SK-N-SH (cell line): ENCODE measurements around the gene ACOT12. TPM values are rescaled to one million over a fixed set of nuclear protein-coding genes. Genes with fewer than 3 reads are reported as not detected.

Experiments
- CTCF ChIA-PET: fragments of 300-600, 350-600 bp; formaldehyde crosslinking; extraction: SDS; loops from one replicate; lab custom pipeline; 2021; lab: Yijun Ruan, JAX
- POLR2A ChIA-PET: fragments of 350-600 bp; sonication (Branson Sonifier 250); formaldehyde crosslinking; extraction: SDS; loops from one replicate; lab custom pipeline; 2020; ENCODE audit warnings: antibody characterized with exemption, inconsistent platforms; lab: Yijun Ruan, JAX
- DNase-seq: peaks from one replicate; pipeline ENCODE4 v3.0.0; 2012
- H2AFZ ChIP-seq: fragments of 200-600 bp; sonication (generic); 2 replicates; pipeline ENCODE4 v1.8.1; 2016; ENCODE audit warnings: antibody characterized with exemption, mild to moderate bottlenecking, low read depth
- H3F3A ChIP-seq: fragments of 200-600 bp; sonication (generic); replicated peaks from 2 replicates; pipeline ENCODE3; 2016; ENCODE audit warnings: antibody characterized with exemption, mild to moderate bottlenecking; ENCODE audit not compliant: insufficient read depth
- H3K27ac ChIP-seq, 2 experiments: fragments of 200-500 bp in 1 of 2; fragments of 200-600 bp in 1 of 2; sonication (Bioruptor generic) in 1 of 2; sonication (generic), shearing (Covaris generic) in 1 of 2; 2 replicates each; pipeline versions ENCODE4 v1.5.1 to v1.6.1; 2014 to 2016; ENCODE audit warnings: low read depth in 2 of 2, inconsistent platforms in 1 of 2, low read length in 1 of 2, mild to moderate bottlenecking in 1 of 2, mixed read lengths in 1 of 2
- H3K27me3 ChIP-seq: fragments of 200-600 bp; sonication (generic), shearing (Covaris generic); 2 replicates; pipeline ENCODE4 v1.6.1; 2016; ENCODE audit warnings: mixed run types; ENCODE audit not compliant: insufficient read depth
- H3K36me3 ChIP-seq, 2 experiments: fragments of 200-500 bp in 1 of 2; fragments of 200-600 bp in 1 of 2; sonication (Bioruptor generic) in 1 of 2; sonication (generic) in 1 of 2; replicated peaks in 1 of 2; 2 replicates each; pipeline versions ENCODE3 to v1.5.1; 2014 to 2016; ENCODE audit warnings: low read length in 1 of 2, mild to moderate bottlenecking in 1 of 2; ENCODE audit not compliant: insufficient read depth in 2 of 2, control insufficient read depth in 1 of 2
- H3K4me1 ChIP-seq, 2 experiments: fragments of 200-500 bp in 1 of 2; fragments of 200-600 bp in 1 of 2; sonication (Bioruptor generic) in 1 of 2; sonication (generic), shearing (Covaris generic) in 1 of 2; 2 replicates each; pipeline versions ENCODE4 v1.5.1 to v1.6.1; 2014 to 2016; ENCODE audit warnings: low read depth in 1 of 2, low read length in 1 of 2, mixed run types in 1 of 2; ENCODE audit not compliant: insufficient read depth in 2 of 2, control insufficient read depth in 1 of 2
- H3K4me2 ChIP-seq: fragments of 200-600 bp; sonication (generic), shearing (Covaris generic); 2 replicates; pipeline ENCODE4 v1.6.1; 2017; ENCODE audit warnings: mixed run types
- H3K4me3 ChIP-seq, 2 experiments: fragments of 200-500 bp in 1 of 2; fragments of 200-600 bp in 1 of 2; sonication (Bioruptor generic) in 1 of 2; sonication (generic), shearing (Covaris generic) in 1 of 2; 2 replicates each; pipeline versions ENCODE4 v1.5.1 to v1.8.1; 2014 to 2016; ENCODE audit warnings: low read depth in 2 of 2, inconsistent platforms in 1 of 2, low read length in 1 of 2, mild to moderate bottlenecking in 1 of 2, mixed read lengths in 1 of 2, moderate library complexity in 1 of 2
- H3K79me2 ChIP-seq: fragments of 200-600 bp; sonication (generic); 2 replicates; pipeline ENCODE4 v1.8.1; 2017; ENCODE audit warnings: mild to moderate bottlenecking; ENCODE audit not compliant: insufficient read depth
- H3K9ac ChIP-seq: fragments of 200-600 bp; sonication (generic); 2 replicates; pipeline ENCODE4 v1.6.1; 2017; ENCODE audit warnings: mixed run types
- H3K9me2 ChIP-seq: fragments of 200-600 bp; sonication (generic); 2 replicates; pipeline ENCODE4 v1.6.1; 2017; ENCODE audit warnings: mixed run types
- H3K9me3 ChIP-seq: fragments of 200-600 bp; sonication (generic); 2 replicates; pipeline ENCODE4 v1.6.1; 2017; ENCODE audit warnings: mixed run types, mild to moderate bottlenecking, moderate library complexity
- H4K20me1 ChIP-seq: fragments of 200-600 bp; sonication (generic); 2 replicates; pipeline ENCODE4 v1.6.1; 2017; ENCODE audit warnings: mild to moderate bottlenecking, mixed run types; ENCODE audit not compliant: insufficient read depth
- ELF1 ChIP-seq: IDR thresholded peaks from 2 replicates; pipeline ENCODE4 v1.4.0; 2012
- EZH2phosphoT487 ChIP-seq: fragments of 200-600 bp; sonication (generic); IDR thresholded peaks from 2 replicates; pipeline ENCODE4 v1.6.1; 2017; ENCODE audit warnings: low read depth, mixed run types, mild to moderate bottlenecking, antibody characterized with exemption, moderate library complexity, borderline replicate concordance
- FOSL2 ChIP-seq: IDR thresholded peaks from 2 replicates; pipeline ENCODE4 v1.4.0; 2012; ENCODE audit warnings: low read depth, mild to moderate bottlenecking, moderate library complexity, borderline replicate concordance
- FOXM1 ChIP-seq: IDR thresholded peaks from 2 replicates; pipeline ENCODE4 v1.4.0; 2012; ENCODE audit warnings: low read depth, mild to moderate bottlenecking
- GATA2 ChIP-seq: sonication (generic); formaldehyde crosslinking; IDR thresholded peaks from 2 replicates; pipeline ENCODE4 v1.5.0; 2020; ENCODE audit warnings: mild to moderate bottlenecking, missing genetic modification reagents
- MAX ChIP-seq: IDR thresholded peaks from 2 replicates; pipeline ENCODE4 v1.4.0; 2012; ENCODE audit warnings: low read depth
- MEF2A ChIP-seq: IDR thresholded peaks from 2 replicates; pipeline ENCODE4 v1.4.0; 2012; ENCODE audit warnings: low read depth, borderline replicate concordance
- MXI1 ChIP-seq: IDR thresholded peaks from 2 replicates; pipeline ENCODE4 v1.6.1; 2012; ENCODE audit warnings: mild to moderate bottlenecking, low read depth, low read length, improper control_type of control experiment
- REST ChIP-seq: IDR thresholded peaks from 2 replicates; pipeline ENCODE4 v1.6.1; 2012; ENCODE audit warnings: mild to moderate bottlenecking, low read depth, low read length, moderate library complexity
- SIN3A ChIP-seq: IDR thresholded peaks from 2 replicates; pipeline ENCODE4 v1.6.1; 2012; ENCODE audit warnings: low read depth, mild to moderate bottlenecking, low read length, moderate library complexity, borderline replicate concordance
- TCF12 ChIP-seq: IDR thresholded peaks from 2 replicates; pipeline ENCODE4 v1.4.0; 2012
- WGBS: methylation state at CpG from one replicate; pipeline ENCODE4 v1.1.6; 2017; ENCODE audit warnings: low lambda C conversion rate; 5-methylcytosine and 5-hydroxymethylcytosine counted together
- polyA plus RNA-seq, 3 experiments: library from polyadenylated mRNA; depleted of rRNA; stranded (reverse); fragments of >200 nt; gene quantifications; 2 replicates each; pipeline ENCODE4 v1.2.3, GENCODE V29; 2012
- TF ChIP-seq, protein P1 (sequence below): IDR thresholded peaks from 2 replicates; pipeline ENCODE4 v1.4.0; 2012; ENCODE audit warnings: low read depth, borderline replicate concordance

Gene ACOT12
- polyA plus RNA-seq, 1 of the 3 experiments (the other 2 are of a cell fraction), result 0.07 TPM

- Histone ChIP-seq H3K4me3 (no peak overlapping the region), H3K9me2 (no peaks in the 10 kb centered on the region), H3F3A (no peaks in the 10 kb centered on the region), H2AFZ (no peak overlapping the region), H3K27ac (no peak overlapping the region), H3K9me3 (no peaks in the 10 kb centered on the region), H4K20me1 (no peaks in the 10 kb centered on the region), H3K27me3 (no peaks in the 10 kb centered on the region), H3K4me2 (no peak overlapping the region), H3K4me1 (peaks cover 0 to 2% of the 10 kb centered on the region in 2 experiments; a peak in 1 of 4 replicates), H3K79me2 (no peaks in the 10 kb centered on the region), H3K36me3 (no peaks in the 10 kb centered on the region), H3K9ac (no peak overlapping the region)
- 34% methylated on average over 2 of the region's 2 CpGs for WGBS
- ChIA-PET POLR2A (no interaction called here), CTCF (no interaction called here)
- DNase-seq, result no peak
- no peak for TF ChIP-seq FOSL2
- TF ChIP-seq FOXM1, result no peak
- no peak for TF ChIP-seq MEF2A
These were observed 39.8 kb downstream of the ACOT12 start for GRCh38 chr5:81354093-81354492.

DNA sequence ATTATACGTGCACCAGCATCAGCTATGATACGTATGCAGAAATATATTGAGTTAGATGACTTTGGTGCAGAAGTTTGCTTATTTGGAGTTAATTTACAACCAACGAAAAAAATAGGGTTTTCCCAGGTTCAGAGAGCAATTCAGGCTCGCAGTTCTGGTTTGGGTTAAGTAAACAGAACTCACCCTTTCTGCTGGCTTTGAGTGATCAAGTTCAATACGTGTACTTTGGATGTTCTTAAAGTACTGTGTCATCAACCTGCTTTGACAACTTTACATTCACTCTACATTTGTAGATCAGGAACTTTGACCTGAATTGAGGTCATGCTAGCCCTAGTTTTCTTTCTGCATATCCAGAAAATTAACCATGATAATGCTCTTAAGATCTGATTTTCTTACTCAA is 40.7 kb downstream of the ACOT12 start:
- DNase-seq, result no peak
- no peaks in the 10 kb centered on the region for H3K36me3 ChIP-seq
- peaks cover 0 to 2% of the 10 kb centered on the region in 2 experiments; a peak in 1 of 4 replicates for H3K4me1 ChIP-seq
- no peaks in the 10 kb centered on the region for H3K79me2 ChIP-seq
- no peak overlapping the region for H3K27ac ChIP-seq
- no peaks in the 10 kb centered on the region for H4K20me1 ChIP-seq
- no peak overlapping the region for H3K4me3 ChIP-seq
- no peak overlapping the region for H3K4me2 ChIP-seq
- H3K27me3 ChIP-seq, result no peaks in the 10 kb centered on the region
- TF ChIP-seq REST (no peak), TCF12 (no peak), FOSL2 (no peak), GATA2 (CRISPR knock-in tag) (no peak), SIN3A (no peak), ELF1 (no peak), MAX (no peak), MXI1 (no peak), EZH2phosphoT487 (no peak)
- TF ChIP-seq, protein P1, sequence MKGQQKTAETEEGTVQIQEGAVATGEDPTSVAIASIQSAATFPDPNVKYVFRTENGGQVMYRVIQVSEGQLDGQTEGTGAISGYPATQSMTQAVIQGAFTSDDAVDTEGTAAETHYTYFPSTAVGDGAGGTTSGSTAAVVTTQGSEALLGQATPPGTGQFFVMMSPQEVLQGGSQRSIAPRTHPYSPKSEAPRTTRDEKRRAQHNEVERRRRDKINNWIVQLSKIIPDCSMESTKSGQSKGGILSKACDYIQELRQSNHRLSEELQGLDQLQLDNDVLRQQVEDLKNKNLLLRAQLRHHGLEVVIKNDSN, result no peak
- no peaks in the 10 kb centered on the region for H3K9me2 ChIP-seq
- H3K9ac ChIP-seq, result no peak overlapping the region
- 64% methylated on average over 5 of the region's 5 CpGs for WGBS
- H3F3A ChIP-seq, result no peaks in the 10 kb centered on the region
- ChIA-PET POLR2A (no interaction called here), CTCF (no interaction called here)
- H3K9me3 ChIP-seq, result no peaks in the 10 kb centered on the region
- no peak overlapping the region for H2AFZ ChIP-seq
